Fibroblast of the conjunctiva (primary cell): ENCODE data around the gene PITPNM3.

ENCODE experiments used
- DNase-seq: peaks from one replicate; pipeline ENCODE4 v3.0.0-alpha.2; 2010; ENCODE audit warnings: low read depth

Gene PITPNM3

DNA sequence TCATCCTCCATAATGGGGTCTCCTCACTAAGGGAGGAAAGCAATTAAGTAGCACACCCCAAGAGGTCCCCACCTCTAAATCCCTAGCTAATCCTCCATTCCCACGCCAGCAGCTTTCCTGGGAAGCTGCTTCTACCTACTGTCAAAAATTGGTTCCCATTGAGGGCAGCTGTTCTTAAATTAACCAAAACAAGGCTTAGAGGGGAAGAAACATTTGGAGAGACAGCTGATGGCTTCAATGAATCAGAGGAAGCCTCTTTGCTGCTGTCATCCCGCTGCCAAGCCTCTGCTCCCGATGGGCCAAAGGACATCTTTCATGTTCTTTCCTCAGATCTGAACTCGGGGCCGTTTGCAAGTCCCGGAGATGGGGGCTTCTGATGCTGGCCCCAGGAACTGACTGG lies 148.1 kb downstream of the PITPNM3 start:
- DNase-seq, result no peak

- DNase-seq, result peak; percentile 14
Measured at GRCh38 chr17:6402258-6402657, 154.1 kb downstream of the PITPNM3 start.
